ENCODE data around the gene CLEC16A.
"Not testable (repeated sequence)": the region's sequence is repeated elsewhere in the genome, so short reads cannot be mapped to it uniquely, and the experiment has no call there.

Gene CLEC16A

GRCh38 chr16:10944249-10945064, at the start of gene CLEC16A:
CLEC16A (plus strand) TSS chr16:10944564; CDS start chr16:10944718, 154 bp downstream.
- peak; percentile 98 for DNase-seq

- peak; percentile 66 for DNase-seq
These were observed 49.1 kb upstream of the CLEC16A start for GRCh38 chr16:10895053-10895946.

- DNase-seq, result no peak
These were observed 48.2 kb upstream of the CLEC16A start for GRCh38 chr16:10896165-10896564.

- no peak for DNase-seq
These were observed 47.6 kb upstream of the CLEC16A start for GRCh38 chr16:10896723-10897122.

GRCh38 chr16:10897134-10897533, 47.2 kb upstream of the CLEC16A start:
- DNase-seq, result no peak

GRCh38 chr16:10902999-10903398, 41.4 kb upstream of the CLEC16A start:
- no peak for DNase-seq

- no peak for DNase-seq
These were observed 37.9 kb upstream of the CLEC16A start for GRCh38 chr16:10906482-10906881.

- DNase-seq, result no peak
These were observed 37.2 kb upstream of the CLEC16A start for GRCh38 chr16:10906914-10907756.

GRCh38 chr16:10907757-10908045, 36.7 kb upstream of the CLEC16A start:
- DNase-seq, result no peak

GRCh38 chr16:10911267-10911666, 33.1 kb upstream of the CLEC16A start:
- DNase-seq, result no peak

- DNase-seq, result no peak
These were observed 27.8 kb upstream of the CLEC16A start for GRCh38 chr16:10916534-10916933.

GRCh38 chr16:10918294-10919002, 25.9 kb upstream of the CLEC16A start:
- DNase-seq, result peak; percentile 95

- DNase-seq, result no peak
These were observed 25.4 kb upstream of the CLEC16A start for GRCh38 chr16:10919003-10919351.

GRCh38 chr16:10920726-10921427, 23.5 kb upstream of the CLEC16A start:
- DNase-seq, result no peak

- DNase-seq, result no peak
These were observed 22.6 kb upstream of the CLEC16A start for GRCh38 chr16:10921536-10922327.

GRCh38 chr16:10922328-10923145, 21.8 kb upstream of the CLEC16A start:
- DNase-seq, result no peak

GRCh38 chr16:10923146-10923649, 21.2 kb upstream of the CLEC16A start:
- no peak for DNase-seq

GRCh38 chr16:10923650-10924214, 20.6 kb upstream of the CLEC16A start:
- DNase-seq, result no peak

- DNase-seq, result not testable (repeated sequence)
These were observed 19.1 kb upstream of the CLEC16A start for GRCh38 chr16:10925285-10925684.

GRCh38 chr16:10926094-10926493, 18.3 kb upstream of the CLEC16A start:
- no peak for DNase-seq
